ENCODE data around the gene MUC22.
"Not testable (repeated sequence)": the region's sequence is repeated elsewhere in the genome, so short reads cannot be mapped to it uniquely, and the experiment has no call there.

Gene MUC22

GRCh38 chr6:31010393-31011060 lies at the start of gene MUC22:
TSS of gene MUC22 (plus strand) at chr6:31010474. CDS start at chr6:31010707, 233 bp downstream.
- DNase-seq: no peak

- no peak for DNase-seq
Measured at GRCh38 chr6:30960907-30961673, 49.2 kb upstream of the MUC22 start.

DNA sequence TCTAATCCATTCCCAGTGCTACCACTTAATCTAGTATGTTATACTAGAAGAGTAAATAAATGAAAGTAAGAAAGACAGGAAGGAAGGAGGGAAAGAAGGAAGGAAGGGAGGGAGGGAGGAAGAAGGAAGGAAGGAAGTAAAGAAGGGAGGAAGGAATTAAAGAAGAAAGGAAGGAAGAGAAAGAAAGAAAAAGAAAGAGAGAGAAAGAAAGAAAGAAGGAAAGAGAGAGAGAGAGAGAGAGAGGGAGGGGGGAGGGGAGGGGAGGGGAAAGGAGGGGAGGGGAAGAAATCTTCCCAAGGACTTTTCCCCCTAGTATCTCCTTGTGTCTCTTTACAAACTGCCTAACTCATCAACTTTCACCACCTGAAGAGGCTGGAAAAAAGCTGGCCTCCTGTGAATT lies 47.6 kb upstream of the MUC22 start:
- no peak for DNase-seq

DNA sequence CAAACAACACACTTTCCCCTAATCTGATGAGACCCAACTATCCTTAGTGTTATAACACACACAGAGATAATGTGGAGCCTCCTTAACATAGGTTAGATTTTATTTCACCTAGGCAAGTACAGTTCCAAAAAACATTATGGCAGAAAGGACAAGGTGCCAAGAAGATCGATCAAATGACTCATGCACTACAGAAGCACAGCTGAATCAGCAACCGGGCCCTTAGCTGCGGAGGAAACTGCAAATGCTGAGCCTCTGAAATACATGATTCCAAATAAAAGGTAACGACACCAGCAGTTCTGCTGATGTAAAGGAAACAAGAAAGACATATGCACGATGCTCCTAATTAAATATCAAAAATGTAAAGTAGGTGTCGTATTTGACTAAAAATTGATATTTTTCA lies 46.6 kb upstream of the MUC22 start:
- no peak for DNase-seq

DNA sequence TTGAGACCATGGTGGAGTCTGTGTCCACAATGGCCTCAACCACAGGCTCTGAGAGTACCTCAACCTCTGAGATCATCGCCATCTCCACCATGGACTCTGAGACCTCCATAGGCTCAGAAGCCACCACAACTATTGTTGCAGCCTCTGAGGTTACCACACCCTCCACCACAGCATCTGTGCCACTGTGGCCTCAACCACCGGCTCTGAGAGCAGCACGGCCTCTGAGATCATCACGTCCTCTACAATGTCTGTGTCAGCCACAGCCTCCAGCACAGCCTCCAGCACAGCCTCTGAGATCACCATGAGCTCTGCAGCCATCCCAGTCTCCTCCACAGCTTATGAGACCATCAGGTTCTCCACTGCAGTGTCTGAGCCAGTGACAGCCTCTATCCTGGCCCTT lies 46.2 kb upstream of the MUC22 start:
- DNase-seq: no peak

- no peak for DNase-seq
Measured at GRCh38 chr6:30965140-30965601, 45.1 kb upstream of the MUC22 start.

DNA sequence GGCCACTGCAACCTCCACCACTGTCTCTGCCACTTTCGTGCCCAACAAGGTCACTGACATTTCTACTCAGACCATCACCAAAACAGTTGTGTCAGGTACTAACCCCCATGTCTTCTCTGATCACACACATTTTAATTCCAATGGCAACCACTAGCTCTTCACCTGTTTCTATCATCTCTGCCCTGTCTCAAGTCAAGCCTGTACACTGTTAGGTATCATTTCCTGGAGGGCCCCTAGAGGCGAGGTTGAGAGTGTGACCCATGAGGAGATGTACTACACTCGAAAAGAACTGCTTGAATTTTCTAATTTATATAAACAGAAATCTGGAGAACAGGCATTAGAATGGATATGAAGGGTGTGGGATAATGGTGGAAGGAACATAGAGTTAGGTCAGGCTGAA lies 44.1 kb upstream of the MUC22 start:
- DNase-seq: no peak

DNA sequence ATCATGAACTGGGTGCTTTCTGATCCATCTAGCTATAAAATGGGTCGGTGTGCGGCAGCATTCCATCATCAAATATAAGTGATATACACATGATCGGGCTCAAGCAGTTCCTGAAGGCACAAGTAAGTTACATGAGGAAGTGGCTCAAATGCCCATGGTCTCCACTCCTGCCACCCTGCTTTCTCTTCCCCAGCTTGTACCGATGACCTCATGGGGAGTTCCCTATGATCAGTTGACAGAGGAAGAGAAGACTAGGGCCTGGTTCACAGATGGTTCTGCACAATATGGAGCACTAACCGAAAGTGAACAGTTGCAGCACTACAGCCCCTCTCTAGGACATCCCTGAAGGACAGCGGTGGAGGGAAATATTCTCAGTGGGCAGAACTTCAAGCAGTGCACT lies 41.1 kb upstream of the MUC22 start:
- DNase-seq: not testable (repeated sequence)

DNA sequence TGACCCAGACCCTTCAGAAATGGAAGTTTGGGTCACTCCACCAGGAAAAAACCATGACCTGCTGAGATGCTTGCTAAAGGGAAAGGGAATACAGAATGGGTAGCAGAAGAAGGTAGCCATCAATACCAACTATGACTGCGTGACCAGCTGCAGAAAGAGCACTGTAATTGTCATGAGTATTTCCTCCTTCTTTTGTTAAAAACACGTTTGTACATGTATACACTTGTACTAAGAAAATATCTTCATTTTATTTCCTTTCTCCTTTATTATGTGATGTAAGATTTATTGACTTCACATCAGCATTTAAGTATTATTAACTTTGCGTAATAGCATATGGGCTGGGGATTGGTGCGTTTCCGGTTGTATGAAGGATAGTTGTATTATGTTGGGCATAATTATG lies 39.3 kb upstream of the MUC22 start:
- no peak for DNase-seq

DNA sequence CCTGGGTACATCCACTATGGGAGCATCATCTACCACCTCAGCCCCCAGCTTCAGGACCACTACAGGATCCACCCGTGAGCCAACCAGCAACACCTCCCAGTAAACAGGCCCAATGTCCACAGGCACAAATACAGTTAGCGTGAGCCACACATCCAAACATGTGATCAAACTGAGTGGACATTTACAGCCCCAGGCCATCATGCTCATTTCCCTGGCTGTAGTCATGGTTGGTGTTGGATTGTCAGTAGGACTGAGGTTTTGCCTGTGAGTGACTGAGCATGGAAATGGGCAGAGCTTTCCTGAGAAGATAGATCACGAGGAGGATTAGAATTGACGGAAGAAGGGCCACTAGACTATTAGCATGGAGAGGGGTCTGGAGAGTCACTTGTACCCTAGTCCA lies 37.5 kb upstream of the MUC22 start:
- no peak for DNase-seq

DNA sequence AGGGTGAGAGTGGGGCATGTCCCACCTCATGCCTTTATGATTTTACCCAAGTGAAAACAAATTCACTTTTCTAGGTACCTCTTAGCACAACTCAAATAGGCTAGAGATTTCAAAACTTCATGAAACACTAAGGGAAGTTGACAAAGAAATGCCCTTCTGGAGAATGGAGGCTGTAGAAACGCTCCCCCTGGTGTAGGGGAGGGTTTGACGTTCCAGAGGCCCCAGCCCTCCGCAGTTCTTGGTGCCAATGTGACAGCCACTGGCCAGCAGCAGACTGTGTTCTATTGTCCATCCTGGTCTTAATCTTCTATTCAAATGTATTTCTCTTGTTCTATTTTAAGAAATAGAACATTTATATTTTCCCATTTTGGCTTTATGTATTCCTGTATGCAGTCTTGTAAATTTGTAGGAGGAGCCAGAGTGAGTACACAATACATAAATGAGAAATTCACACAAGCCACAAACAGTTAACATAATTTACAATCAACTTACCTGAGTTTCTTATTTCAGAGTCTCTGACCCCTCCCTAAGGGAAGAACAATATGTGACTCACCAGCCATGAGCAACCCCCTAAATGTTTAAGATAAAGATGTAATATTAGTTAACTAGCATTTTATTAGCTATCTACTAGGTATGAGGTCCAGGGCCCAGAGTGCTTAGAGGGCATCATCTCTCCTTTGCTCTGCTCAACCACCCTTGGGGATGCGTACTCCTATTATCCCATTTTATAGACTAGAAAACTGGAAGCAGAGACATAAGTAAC lies 35.6 kb upstream of the MUC22 start:
- no peak for DNase-seq

- no peak for DNase-seq
Measured at GRCh38 chr6:30979141-30979540, 31.1 kb upstream of the MUC22 start.

DNA sequence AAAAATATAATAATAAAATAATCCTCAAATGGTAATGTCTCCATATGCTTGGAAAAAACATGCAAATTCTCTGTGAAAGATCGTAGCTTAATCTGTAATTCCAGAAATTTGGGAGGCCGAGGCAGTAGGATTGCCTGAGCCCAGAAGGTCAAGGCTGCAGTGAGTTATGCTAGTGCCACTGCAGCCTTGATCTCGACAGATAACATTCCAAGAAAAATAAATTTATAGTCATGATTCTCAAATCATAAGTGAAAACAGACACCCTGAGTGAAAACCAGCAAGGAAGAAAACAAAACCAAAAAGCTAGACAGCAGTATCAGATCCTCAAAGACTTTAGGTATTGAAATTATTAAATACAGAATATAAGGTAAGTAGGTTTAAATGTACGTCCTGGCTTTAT lies 30.6 kb upstream of the MUC22 start:
- no peak for DNase-seq

- DNase-seq: no peak
Measured at GRCh38 chr6:30981942-30982772, 28.1 kb upstream of the MUC22 start.

GRCh38 chr6:30983439-30983838 lies 26.8 kb upstream of the MUC22 start, which contains the start of gene MUC21:
TSS of gene MUC21 (plus strand) at chr6:30983718. CDS start at chr6:30983959, 241 bp downstream.
- no peak for DNase-seq

GRCh38 chr6:30985490-30985889 lies 24.8 kb upstream of the MUC22 start:
- no peak for DNase-seq

GRCh38 chr6:30987304-30987703 lies 23.0 kb upstream of the MUC22 start:
- DNase-seq: no peak

- no peak for DNase-seq
Measured at GRCh38 chr6:30988209-30988825, 22.0 kb upstream of the MUC22 start.

- peak in 3 of 6 experiments; percentile 16 to 27 (median 26) for DNase-seq
Measured at GRCh38 chr6:30990422-30991086, 19.7 kb upstream of the MUC22 start.

GRCh38 chr6:30991891-30992290 lies 18.4 kb upstream of the MUC22 start:
- no peak for DNase-seq

GRCh38 chr6:30997301-30997700 lies 13.0 kb upstream of the MUC22 start:
- DNase-seq: no peak

GRCh38 chr6:30998785-30999184 lies 11.5 kb upstream of the MUC22 start:
- DNase-seq: no peak

Measured in stimulated activated naive CD4-positive, alpha-beta T cell (primary cell).